Endometrial microvascular endothelial cells (primary cell): Measurements from ENCODE around the gene GNAT3. TPM values are rescaled to one million over a fixed set of nuclear protein-coding genes. Genes with fewer than 3 reads are reported as not detected.

Source experiments
- in situ Hi-C: cut with HindIII; loops from 2 replicates; pipeline ENCODE4 v1.10.0; 2017; ENCODE audit warnings: low sequenced_read_pairs, low pct_unique_long_range_greater_than_20kb; ENCODE audit errors: inconsistent ontology term
- total RNA-seq: library from RNA; depleted of rRNA; stranded (reverse); fragments of >200 nt; gene quantifications from one replicate; pipeline ENCODE4 v1.2.3, GENCODE V29; 2015; ENCODE audit errors: inconsistent ontology term

Gene GNAT3
- total RNA-seq, 1 donor from 2014 or later, result not detected

DNA sequence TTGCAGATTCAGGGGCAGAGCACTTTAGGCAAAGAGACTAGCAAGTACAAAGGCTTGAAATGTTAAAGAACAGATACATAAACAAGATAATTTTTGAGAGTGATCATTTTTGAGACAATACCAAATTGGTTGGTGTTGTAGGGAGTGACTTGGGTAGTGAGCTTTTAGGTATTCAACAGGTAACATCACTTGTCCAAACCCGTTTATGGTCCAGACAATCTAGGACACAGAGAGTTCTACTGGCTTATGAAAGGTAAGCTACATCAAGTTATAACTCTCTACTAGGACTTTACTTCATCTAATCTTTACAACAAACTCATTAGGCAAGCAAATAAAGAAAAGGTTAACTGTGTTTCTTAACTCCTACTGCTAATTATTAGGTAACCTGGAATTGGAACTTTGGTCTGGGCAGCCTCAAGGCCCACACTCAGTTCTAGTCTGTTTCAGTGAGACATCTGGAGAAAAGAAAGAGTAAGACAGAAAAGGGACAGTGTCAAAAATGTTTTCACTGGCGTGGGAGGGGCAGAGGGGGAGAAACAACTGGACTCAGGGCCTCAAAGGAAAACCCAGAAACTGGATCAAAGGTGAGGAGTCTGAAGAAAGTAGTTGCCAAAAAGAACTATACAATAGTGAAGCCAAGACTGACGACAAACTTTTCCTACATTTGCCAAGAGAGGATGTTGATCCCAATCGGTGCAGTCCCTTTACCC is 39.2 kb downstream of the GNAT3 start:
- in situ Hi-C loops, result no loop called here

DNA sequence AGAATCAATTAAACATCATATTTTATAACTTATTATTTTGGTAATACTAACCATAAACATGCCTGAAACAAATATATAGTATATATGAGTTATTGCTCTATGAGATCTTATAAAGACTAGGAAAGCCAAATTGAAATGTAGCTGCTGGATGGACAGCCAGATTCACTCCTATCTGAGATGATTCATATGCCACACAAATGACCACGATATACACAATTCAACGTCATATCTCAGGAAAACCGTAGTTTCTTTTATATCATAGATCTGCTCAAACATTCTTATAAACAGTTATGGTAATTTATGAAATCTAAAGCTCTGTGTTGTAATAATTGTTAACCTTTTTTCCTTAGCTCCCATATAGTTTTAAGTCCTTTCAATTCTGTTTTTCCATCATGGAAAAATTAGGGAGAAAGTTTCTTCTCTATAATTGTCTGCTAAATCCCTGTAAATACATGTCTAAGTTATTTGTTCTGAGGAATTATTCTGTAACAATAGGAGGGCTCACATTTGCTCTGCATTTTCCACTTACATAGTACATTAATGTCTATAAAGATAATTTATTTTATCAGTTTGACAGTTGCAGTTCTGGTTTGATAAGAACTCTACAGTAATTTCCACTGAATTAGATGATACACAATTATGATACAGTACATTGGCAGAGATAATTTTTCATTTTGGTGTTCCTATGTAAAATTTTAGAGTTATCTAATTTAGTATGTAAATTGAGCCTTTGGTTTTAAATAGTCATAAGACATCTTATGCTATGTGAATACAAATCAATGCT is 42.7 kb downstream of the GNAT3 start:
- in situ Hi-C loops, result no loop called here

DNA sequence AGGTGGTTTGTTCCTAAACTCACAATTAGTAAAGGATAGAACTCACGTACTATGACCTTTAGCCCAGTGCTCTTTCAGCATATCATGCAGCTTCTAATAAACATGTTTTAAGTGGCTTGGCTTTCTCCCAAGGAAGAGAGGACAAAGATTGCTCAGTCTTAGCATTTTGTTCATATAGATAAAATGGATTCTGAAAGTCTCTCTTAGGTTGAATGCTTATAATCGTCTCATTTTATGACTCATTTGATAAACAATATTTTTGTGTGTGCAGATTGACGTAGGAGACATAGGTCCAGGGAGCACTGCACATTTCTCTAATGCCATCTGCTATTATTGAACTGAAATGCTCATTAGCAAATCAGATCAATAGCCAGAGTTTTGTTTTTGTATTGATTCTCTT is 44.8 kb downstream of the GNAT3 start:
- in situ Hi-C loops, result no loop called here

DNA sequence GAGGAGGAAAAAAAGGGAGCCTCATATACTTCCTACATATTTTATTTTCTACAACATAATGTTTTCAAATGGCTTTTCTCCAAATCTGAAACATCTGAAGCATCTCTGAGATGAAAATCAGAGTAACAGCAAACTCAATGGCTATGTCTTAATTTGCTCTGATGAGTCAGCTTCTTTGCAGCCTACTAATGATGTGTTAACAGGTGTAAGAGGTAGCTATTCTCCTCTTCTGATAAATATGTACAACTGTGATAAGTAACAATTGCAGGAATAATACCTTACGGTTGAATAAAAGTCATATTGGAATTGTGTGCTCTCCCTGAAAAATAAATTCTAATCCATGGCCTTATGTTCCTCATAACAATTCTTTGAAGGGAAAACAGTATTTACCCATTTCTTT is 45.2 kb downstream of the GNAT3 start:
- in situ Hi-C loops, result no loop called here

DNA sequence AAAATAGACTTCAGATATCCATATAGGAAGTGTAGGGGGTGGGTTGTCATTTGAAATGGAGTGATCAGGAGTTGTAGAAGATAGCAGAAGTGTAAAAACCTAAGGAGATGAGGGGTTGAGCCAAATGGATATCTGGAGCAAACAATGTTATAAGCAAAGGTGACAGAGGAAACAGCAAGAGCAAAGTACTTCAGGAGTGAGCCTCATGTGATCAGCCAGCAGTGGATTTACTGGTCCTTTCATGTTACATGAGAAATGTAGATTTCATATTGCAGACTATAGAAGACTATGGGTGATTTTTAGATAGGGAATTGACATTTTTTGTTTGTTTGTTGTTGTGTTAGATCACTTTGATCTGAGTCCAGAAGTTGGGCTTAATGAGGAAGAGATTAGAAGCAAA is 47.7 kb downstream of the GNAT3 start:
- in situ Hi-C loops, result no loop called here

DNA sequence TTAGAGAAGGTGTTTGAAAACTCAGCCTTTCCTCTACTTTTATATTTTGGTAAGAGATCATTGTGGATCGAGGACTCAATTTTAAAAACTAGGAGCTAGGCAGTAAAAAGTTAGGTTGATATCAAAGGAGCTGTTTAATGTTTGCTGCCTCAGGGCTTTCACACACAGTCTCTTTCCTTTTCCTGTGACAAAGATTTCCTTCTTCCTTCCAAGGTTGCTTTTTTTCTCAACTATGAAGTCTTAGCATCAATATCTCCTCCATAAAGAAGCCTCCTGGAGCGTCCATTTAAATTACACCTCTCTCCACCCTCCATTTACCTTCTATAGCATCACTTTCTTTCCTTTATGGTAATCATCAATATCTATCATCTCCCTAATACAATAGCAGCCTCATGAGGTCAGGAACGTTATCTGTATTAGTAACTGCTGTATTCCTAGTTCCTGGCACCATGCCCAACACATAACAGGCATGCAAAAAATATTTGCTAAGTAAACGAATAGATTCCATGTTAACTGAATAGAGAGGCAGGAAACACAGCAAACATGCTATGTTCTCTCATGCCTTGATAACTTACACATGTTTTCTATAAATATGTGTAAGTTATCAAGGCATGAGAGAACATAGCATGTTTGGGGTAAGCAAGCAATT is 48.5 kb downstream of the GNAT3 start:
- in situ Hi-C loops, result no loop called here

DNA sequence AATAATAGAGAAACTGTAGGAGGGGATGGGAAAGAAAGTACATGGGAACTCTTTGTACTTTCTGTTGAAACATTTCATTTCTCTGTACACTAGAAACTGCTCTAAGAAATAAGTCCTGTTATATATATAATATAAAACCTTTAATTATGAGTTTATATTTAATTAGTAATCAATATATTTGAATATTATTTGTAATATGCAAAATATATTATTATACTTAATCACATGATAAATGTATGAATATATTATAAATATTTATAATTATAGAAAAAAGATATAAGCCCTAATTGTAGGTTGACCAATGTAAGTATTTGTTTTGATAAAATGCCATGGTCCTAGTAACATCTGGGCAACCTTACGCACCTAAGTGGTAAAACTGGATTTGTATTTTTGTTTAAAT is 51.0 kb downstream of the GNAT3 start:
- in situ Hi-C loops, result no loop called here

DNA sequence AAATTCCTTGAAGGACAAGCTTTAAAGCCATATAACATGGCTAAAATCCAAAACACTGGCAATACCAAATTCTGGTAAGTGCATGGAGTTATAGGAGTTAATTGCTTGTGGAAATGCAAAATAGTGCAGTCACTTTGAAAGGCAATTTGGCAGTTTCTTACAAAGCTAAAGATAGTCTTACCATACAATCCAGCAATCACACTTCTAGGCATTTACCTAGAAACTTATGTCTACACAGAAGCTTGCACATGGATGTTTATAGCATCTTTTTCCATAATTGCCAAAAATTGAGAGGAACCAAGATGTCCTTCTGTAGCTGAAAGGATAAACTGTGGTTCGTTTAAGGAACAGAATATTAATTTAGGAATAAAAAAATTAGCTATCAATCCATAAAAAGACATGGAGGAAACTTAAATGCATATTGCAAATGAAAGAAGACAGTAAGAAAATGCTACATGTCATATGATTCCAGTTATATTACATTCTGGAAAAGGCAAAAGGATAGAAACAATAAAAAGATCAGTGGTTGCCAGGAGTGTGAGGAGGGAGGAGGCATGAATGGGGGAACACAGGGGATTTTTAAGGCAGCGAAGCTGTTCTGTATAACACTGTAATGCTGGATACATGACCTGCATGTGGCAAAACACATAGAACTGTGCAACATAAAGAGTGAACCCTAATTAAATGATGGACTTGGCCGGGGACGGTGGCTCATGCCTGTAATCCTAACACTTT is 51.9 kb downstream of the GNAT3 start:
- in situ Hi-C loops, result no loop called here

DNA sequence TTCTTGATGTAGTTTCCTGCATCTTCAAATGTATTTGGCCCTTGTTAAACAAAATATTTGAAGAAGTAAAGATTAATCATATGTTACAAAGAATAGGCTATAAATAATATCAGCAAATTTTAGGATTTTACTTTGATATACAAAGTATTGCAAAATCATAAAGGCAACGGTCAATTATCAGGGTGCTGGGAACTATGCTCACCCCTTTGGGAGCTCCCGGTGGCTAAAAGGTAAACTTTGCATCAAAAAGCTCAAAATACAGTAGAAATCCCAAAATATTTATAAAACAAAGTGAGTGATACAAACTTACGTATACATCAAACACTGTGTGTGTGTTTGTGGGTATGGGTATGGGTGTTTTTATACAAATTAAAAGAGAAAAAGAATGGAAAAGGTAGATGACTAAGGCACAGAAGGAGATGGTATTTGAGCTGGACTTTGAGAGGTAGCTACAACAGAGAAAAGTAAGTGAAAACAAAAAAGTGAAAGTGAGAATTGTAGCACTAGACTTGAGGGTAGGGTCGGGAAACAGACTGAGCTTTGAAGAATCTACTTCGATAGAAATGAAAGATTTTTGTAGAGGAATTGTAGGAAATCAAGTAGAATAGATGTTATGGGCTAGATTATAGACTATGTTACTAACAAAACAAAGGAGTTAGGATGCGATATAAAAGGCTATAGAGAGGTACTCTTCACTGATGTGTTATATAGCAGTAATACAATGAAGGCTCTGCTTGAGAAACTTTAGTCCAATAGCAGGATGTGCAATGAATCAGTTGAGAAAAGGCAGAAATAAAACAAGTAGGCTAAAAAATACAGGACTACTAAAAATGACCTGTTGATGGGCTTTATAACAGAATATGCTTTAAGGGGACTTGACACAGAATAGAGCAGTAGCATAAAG is 52.8 kb downstream of the GNAT3 start:
- in situ Hi-C loops, result no loop called here

DNA sequence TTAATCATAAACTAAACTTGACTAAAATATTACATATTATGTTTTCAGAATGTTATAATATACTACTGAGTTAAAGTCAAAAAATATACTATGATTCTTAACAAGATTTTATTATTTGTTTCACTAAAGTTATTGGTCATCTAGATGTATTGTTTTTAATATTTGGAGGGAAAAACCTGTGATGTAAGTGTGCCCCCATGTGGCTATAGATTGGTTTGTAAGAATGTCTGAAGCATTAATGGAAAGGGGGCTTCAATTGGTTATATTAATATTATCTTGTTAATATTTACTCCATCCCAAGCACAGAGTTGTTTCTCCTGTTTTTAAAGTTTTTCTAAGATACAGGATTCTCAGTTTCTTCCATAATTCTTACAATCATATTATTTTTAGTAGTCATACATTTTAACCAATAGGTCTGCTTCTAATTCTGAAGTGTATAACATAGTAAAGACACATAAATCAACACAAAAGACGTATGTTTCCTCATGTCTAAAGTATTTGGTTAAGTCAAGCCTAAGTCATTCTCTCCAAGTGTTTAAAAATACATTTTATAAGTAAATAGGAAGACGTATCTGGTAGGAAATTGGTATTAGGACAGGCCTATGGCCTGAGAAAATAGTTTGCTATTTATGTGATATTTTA is 58.0 kb downstream of the GNAT3 start:
- in situ Hi-C loops, result no loop called here

DNA sequence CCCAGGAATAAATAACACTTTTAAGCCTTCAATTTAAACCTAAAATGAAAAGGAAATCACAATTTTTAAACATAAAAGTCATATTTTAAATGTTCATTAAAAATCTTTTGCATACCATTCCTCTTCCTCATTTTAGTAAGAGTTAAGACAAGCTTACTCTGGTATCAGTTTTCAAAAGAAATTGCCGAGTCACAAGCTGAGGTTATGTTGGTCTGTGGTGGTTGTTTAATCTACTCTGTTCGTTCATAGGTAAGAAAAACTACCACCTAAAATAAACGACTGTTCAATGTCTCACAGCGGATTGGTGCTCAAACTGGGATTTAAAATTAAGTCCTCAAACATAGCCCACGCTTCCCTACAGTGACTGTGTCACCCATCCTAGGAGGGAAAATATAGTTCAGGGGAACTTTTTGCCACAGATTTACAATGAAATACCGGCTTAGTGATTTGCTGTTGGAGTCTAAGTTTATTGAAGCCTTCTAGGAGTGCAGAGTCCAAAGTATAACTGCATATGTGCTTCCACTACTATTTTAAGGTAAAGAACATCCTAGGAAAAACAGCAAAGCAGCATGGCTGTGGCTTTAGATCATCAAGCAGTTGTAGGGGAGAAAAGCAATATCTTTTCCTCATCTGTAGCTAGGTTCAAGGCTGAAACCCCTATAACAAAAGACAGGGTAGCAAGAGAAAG is 61.1 kb downstream of the GNAT3 start:
- in situ Hi-C loops, result no loop called here

DNA sequence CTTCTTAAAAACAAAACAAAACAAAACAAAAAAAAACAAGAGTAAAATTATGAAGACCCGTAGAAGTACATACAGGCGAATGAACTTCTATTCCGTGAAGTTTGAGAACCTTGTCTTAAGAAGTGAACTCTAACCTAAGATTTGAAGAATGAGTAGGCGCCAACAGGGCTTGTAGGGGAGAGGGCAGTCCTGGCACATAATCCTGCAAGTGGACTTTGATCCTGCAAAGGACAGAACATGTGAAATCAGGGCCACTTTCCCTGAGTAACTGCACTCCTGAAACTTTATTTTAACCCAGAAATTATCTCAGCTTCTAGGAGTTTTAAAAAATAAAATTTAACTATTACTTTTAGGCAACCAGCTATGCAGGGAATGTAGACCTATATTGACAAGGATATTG is 62.0 kb downstream of the GNAT3 start:
- in situ Hi-C loops, result no loop called here

DNA sequence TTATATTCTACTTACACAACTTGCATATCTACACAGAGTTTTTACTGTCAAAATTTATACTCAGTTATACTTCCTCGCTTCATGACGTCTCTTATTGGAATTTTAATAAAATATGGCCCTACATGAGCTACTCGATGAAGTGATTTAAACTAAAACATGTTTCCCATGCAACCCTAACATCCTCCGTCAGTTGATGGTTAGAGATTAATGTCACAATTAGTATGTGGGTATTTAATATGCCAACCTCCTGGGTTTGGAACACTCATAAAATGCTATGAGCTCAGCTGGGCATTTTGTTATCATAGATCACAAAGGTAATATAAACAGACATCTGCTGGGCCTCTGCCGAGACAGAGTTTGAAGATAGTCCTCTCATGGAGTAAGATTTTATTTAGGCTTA is 66.5 kb downstream of the GNAT3 start:
- in situ Hi-C loops, result no loop called here

DNA sequence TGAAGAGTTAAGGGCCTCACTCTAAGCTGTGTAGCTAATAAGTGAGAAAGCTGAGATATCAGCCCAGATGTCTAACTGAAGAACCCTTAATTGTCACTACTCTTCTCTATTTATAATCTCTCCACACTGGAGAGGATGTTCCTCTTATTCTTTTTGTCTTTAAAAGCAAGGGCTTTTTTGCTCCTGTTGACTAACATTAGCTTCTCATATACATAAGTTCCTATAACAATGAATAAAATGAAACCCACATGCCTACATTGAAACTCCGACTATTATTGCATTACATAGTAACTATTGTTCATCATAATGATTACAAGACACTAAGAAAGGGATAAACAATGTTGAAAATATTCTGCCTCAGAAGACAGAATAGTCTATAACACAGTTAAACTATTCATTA is 67.1 kb downstream of the GNAT3 start:
- in situ Hi-C loops, result no loop called here

DNA sequence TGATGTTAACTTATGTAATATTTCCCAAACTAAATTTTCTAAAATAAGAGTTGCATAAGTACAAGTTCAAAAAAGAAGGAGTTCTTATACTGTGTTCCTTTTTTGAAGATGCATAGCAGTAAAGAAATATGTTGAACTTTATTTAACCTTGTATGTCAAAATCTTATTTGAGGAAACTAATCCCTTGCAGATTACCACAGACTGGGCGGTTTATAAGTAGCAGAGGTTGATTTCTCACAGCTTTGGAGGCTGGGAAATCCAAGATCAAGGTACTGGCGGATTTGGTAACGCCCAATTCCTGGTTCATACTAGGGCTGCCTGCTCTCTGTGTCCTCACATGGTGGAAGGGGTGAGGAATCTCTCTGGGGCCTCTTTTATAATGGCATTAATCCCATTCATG is 68.5 kb downstream of the GNAT3 start:
- in situ Hi-C loops, result no loop called here

DNA sequence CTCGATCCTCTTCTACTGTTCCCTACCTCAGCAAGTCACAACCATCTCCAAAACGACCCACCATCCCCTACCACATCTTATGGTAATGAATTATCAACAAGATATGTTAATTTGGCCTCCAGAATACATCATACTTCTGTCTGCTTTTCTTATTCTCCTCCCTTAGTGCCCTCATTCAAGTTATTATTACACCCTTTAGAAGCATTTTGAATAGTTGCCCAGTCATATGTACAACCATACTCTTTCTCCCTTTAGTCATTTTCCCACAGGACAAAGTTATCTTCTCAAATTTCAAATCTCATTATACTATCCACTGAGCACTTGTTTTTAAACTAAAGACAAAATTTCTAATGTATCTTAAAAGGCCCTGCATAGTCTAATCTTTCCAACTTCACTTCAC is 71.0 kb downstream of the GNAT3 start:
- in situ Hi-C loops, result no loop called here
